A549 (cell line): ENCODE measurements around the gene XRCC6. TPM values are rescaled to one million over a fixed set of nuclear protein-coding genes. Genes with fewer than 3 reads are reported as not detected.
"Not testable (repeated sequence)": the region's sequence is repeated elsewhere in the genome, so short reads cannot be mapped to it uniquely, and the experiment has no call there.

Experiments used
- ATAC-seq, 2 experiments: fragments of 200-7000 bp in 1 of 2; fragments of >200 bp in 1 of 2; cut with Nextera tagmentation in 1 of 2; cut with Tn5 transposase in 1 of 2; 3 replicates each; pipeline versions ENCODE4 v1.8.0 to v1.9.1; 2018 to 2020; ENCODE audit warnings: mild to moderate bottlenecking in 1 of 2, moderate library complexity in 1 of 2
- CTCF ChIA-PET: fragments of 300-600 bp; sonication (Branson Sonifier 250); formaldehyde crosslinking; extraction: SDS; loops from one replicate; lab custom pipeline; 2021; ENCODE audit warnings: antibody characterized with exemption, inconsistent platforms; lab: Yijun Ruan, JAX
- POLR2A ChIA-PET: fragments of 350-600 bp; formaldehyde crosslinking; extraction: SDS; loops from one replicate; lab custom pipeline; 2021; ENCODE audit warnings: antibody characterized with exemption, inconsistent platforms; lab: Yijun Ruan, JAX
- DNase-seq, 2 experiments: peaks; one replicate each; pipeline versions ENCODE4 v3.0.0 to v3.0.0-alpha.2; 2011 to 2016; ENCODE audit warnings: low read depth in 1 of 2, low spot score in 1 of 2
- FAIRE-seq: peaks from 2 replicates; lab custom pipeline; 2011; peaks lifted over from hg19 to GRCh38; lab: Jason Lieb, UNC
- H3K27ac ChIP-seq, 2 experiments: fragments of >200 bp; sonication (Bioruptor Twin); formaldehyde crosslinking; 3 replicates each; pipeline ENCODE4 v1.5.1; 2016 to 2017
- H3K4me1 ChIP-seq: fragments of >200 bp; sonication (Bioruptor Twin); formaldehyde crosslinking; 3 replicates; pipeline ENCODE4 v1.6.1; 2016
- H3K4me2 ChIP-seq: fragments of >200 bp; sonication (Bioruptor Twin); formaldehyde crosslinking; 3 replicates; pipeline ENCODE4 v1.6.1; 2016
- H3K4me3 ChIP-seq: fragments of >200 bp; sonication (Bioruptor Twin); formaldehyde crosslinking; 3 replicates; pipeline ENCODE4 v1.5.1; 2016
- H3K9me3 ChIP-seq: fragments of >200 bp; sonication (Bioruptor Twin); formaldehyde crosslinking; 3 replicates; pipeline ENCODE4 v1.6.1; 2016
- CBX8 ChIP-seq: fragments of 200-600 bp; sonication (generic); IDR thresholded peaks from 2 replicates; pipeline ENCODE4 v1.6.1; 2016
- CHD2 ChIP-seq: fragments of 150-350 bp; IDR thresholded peaks from 2 replicates; pipeline ENCODE4 v1.6.1; 2014; ENCODE audit warnings: low read length; ENCODE audit not compliant: partially characterized antibody
- EHF ChIP-seq: fragments of 250-450 bp; sonication (Bioruptor Pico); IDR thresholded peaks from 2 replicates; pipeline ENCODE4 v1.5.0; 2020; ENCODE audit warnings: mild to moderate bottlenecking
- EHMT2 ChIP-seq: fragments of 200-600 bp; sonication (generic); IDR thresholded peaks from 2 replicates; pipeline ENCODE4 v1.6.1; 2016; ENCODE audit warnings: antibody characterized with exemption, low read depth, mild to moderate bottlenecking, moderate library complexity
- EP300 ChIP-seq, 2 experiments: fragments of >200 bp; sonication (Bioruptor Twin); formaldehyde crosslinking; IDR thresholded peaks; 2 replicates in 1 of 2; 3 replicates in 1 of 2; pipeline ENCODE4 v1.6.1; 2016 to 2017
- ESRRA ChIP-seq: fragments of 150-350 bp; IDR thresholded peaks from 2 replicates; pipeline ENCODE4 v1.6.1; 2014; ENCODE audit warnings: mild to moderate bottlenecking, low read length, borderline replicate concordance
- FOSL2 ChIP-seq, 2 experiments: fragments of 450-650 bp in 1 of 2; fragments of >200 bp in 1 of 2; sonication (Bioruptor Twin) in 1 of 2; formaldehyde crosslinking; IDR thresholded peaks; 2 replicates each; pipeline versions ENCODE4 v1.5.0 to v1.6.1; 2016 to 2020; ENCODE audit warnings: mild to moderate bottlenecking in 1 of 2, moderate library complexity in 1 of 2
- GATA3 ChIP-seq: IDR thresholded peaks from 2 replicates; pipeline ENCODE4 v1.6.1; 2012; ENCODE audit warnings: borderline replicate concordance
- HDAC2 ChIP-seq: fragments of 200-600 bp; sonication (generic); IDR thresholded peaks from 2 replicates; pipeline ENCODE4 v1.6.1; 2016
- HEYL ChIP-seq: fragments of 250-450 bp; sonication (Bioruptor Pico); IDR thresholded peaks from 2 replicates; pipeline ENCODE4 v1.8.0; 2021; ENCODE audit warnings: mild to moderate bottlenecking, moderate library complexity
- HOXB13 ChIP-seq: fragments of 250-450 bp; sonication (Bioruptor Pico); IDR thresholded peaks from 2 replicates; pipeline ENCODE4 v1.5.0; 2020; ENCODE audit warnings: low read depth, mild to moderate bottlenecking, moderate library complexity
- HOXB5 ChIP-seq: fragments of 250-450 bp; sonication (Bioruptor Pico); IDR thresholded peaks from 2 replicates; pipeline ENCODE4 v1.5.0; 2020; ENCODE audit warnings: mild to moderate bottlenecking, moderate library complexity
- JUNB ChIP-seq: fragments of >200 bp; sonication (Bioruptor Twin); formaldehyde crosslinking; IDR thresholded peaks from 2 replicates; pipeline ENCODE4 v1.6.1; 2016
- KDM1A ChIP-seq: fragments of 200-600 bp; sonication (generic); IDR thresholded peaks from 2 replicates; pipeline ENCODE4 v1.6.1; 2016; ENCODE audit warnings: low read depth, mild to moderate bottlenecking
- NR3C1 ChIP-seq: fragments of >200 bp; sonication (Bioruptor Twin); formaldehyde crosslinking; IDR thresholded peaks from 3 replicates; pipeline ENCODE4 v1.6.1; 2017
- POLR2A ChIP-seq: IDR thresholded peaks from 2 replicates; pipeline ENCODE4 v1.6.1; 2012; ENCODE audit warnings: mild to moderate bottlenecking, low read length
- RNF2 ChIP-seq: fragments of 200-600 bp; sonication (generic); IDR thresholded peaks from 2 replicates; pipeline ENCODE4 v1.6.1; 2016; ENCODE audit warnings: low read depth, mild to moderate bottlenecking, antibody characterized with exemption, moderate library complexity, borderline replicate concordance
- SMC3 ChIP-seq: fragments of >200 bp; sonication (Bioruptor Twin); formaldehyde crosslinking; IDR thresholded peaks from 3 replicates; pipeline ENCODE4 v1.6.1; 2018; ENCODE audit warnings: inconsistent platforms
- ZFP36 ChIP-seq: fragments of 450-650 bp; IDR thresholded peaks from 2 replicates; pipeline ENCODE4 v1.6.1; 2014; ENCODE audit warnings: borderline replicate concordance; ENCODE audit not compliant: partially characterized antibody
- WGBS: methylation state at CpG from one replicate; pipeline ENCODE4 v1.1.6; 2017; ENCODE audit errors: missing lambda C conversion rate; 5-methylcytosine and 5-hydroxymethylcytosine counted together
- polyA plus RNA-seq, 4 experiments: library from polyadenylated mRNA; depleted of rRNA in 3 of 4; stranded (reverse); fragments of >200 nt; fragmentation: RNase III in 1 of 4; extraction: RNeasy Plus Mini Kit Qiagen cat#74134 plus additional on column Dnase treatment in 1 of 4; gene quantifications; 2 replicates in 3 of 4; 3 replicates in 1 of 4; pipeline ENCODE4 v1.2.3, GENCODE V29; 2011 to 2017
- TF ChIP-seq, protein P1 (sequence below): IDR thresholded peaks from 2 replicates; pipeline ENCODE4 v1.6.1; 2012
- TF ChIP-seq, protein P2 (sequence below): fragments of 200-600 bp; sonication (generic); IDR thresholded peaks from 2 replicates; pipeline ENCODE4 v1.6.1; 2016; ENCODE audit warnings: antibody characterized with exemption, mild to moderate bottlenecking, moderate library complexity
- TF ChIP-seq, protein P3 (sequence below): fragments of 150-350 bp; IDR thresholded peaks from 2 replicates; pipeline ENCODE4 v1.6.1; 2014; ENCODE audit warnings: low read depth, mild to moderate bottlenecking, low read length

XRCC6 gene
- polyA plus RNA-seq, 2 of the 4 experiments (the other 2 are of a cell fraction): 139 to 556 TPM

DNA sequence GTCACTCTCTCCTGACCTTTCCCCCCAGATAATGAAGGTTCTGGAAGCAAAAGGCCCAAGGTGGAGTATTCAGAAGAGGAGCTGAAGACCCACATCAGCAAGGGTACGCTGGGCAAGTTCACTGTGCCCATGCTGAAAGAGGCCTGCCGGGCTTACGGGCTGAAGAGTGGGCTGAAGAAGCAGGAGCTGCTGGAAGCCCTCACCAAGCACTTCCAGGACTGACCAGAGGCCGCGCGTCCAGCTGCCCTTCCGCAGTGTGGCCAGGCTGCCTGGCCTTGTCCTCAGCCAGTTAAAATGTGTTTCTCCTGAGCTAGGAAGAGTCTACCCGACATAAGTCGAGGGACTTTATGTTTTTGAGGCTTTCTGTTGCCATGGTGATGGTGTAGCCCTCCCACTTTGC lies 42.5 kb downstream of the XRCC6 start:
- H3K4me1 ChIP-seq: peaks cover 13% of the 10 kb centered on the region
- ATAC-seq, H3K9me3 ChIP-seq, DNase-seq, H3K4me3 ChIP-seq, POLR2A ChIA-PET, H3K27ac ChIP-seq, FAIRE-seq, H3K4me2 ChIP-seq: not testable (repeated sequence)
- CTCF ChIA-PET: interaction anchor here (1.0 to 1.7 kb wide), 2 partner anchors 9 to 34 kb away, joined by 4 to 6 read pairs; no protein-coding TSS in a partner anchor
- 77% methylated on average over 5 of the region's 9 CpGs for WGBS

DNA sequence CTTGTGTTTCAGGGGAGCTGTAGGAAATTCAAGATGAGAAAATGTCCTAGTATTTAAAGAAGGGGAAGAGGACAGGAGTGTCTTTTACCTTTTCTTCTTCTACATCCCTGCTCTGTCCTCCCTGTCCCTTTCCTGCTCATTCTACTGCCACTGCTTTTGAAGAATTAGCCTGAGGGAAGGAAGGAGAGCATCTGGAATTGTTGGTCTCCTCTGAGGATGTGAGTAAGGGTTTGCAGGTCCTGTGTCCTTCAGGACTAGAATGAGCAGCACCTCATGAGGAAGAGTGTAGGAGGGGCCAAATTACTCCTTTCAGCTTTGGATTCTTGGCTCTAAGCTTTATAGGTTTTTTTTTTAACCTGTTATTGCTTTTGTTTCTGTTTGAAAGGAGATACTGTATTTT lies 43.4 kb downstream of the XRCC6 start:
- Histone ChIP-seq H3K4me2 (no peak overlapping the region), H3K27ac (no peak overlapping the region), H3K4me3 (no peak overlapping the region), H3K9me3 (no peaks in the 10 kb centered on the region), H3K4me1 (peaks cover 18% of the 10 kb centered on the region)
- no peak for ATAC-seq
- no peak for DNase-seq
- ChIA-PET CTCF (interaction anchor here (1.5 kb wide), 1 partner anchor 282 kb away, joined by 3 read pairs; the partner anchor contains the start of gene CENPM), POLR2A (no interaction called here)
- no peak for TF ChIP-seq NR3C1
- no peak for TF ChIP-seq GATA3
- no peak for TF ChIP-seq CBX8
- no peak for TF ChIP-seq HOXB13 (CRISPR knock-in tag)
- TF ChIP-seq, protein P1, sequence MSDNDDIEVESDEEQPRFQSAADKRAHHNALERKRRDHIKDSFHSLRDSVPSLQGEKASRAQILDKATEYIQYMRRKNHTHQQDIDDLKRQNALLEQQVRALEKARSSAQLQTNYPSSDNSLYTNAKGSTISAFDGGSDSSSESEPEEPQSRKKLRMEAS: no peak
- no peak for TF ChIP-seq HOXB5 (CRISPR knock-in tag)
- TF ChIP-seq HDAC2: no peak
- no peak for TF ChIP-seq ESRRA
- TF ChIP-seq SMC3: no peak
- TF ChIP-seq POLR2A: no peak
- no peak for TF ChIP-seq HEYL (CRISPR knock-in tag)
- TF ChIP-seq CHD2: no peak
- no peak for TF ChIP-seq JUNB
- FAIRE-seq: no peak

DNA sequence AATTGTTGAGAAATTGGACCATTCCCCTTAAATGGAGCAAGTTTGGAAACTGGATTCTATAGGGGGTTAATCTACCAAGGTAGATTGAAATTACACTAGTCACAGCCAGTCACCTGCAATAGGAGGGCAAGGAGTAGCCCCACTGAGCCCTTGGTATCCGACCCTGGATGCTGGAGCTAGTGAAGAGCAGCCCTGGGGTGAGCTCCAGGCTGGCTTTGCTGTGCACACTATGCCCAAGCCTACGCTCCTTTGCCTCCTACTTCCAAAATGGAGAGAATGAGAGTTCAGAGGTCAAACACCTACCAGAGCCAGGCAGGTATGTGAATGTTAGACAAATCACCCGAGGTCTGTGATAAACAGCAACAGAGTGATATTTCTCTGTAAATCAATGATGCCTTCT lies 43.9 kb downstream of the XRCC6 start:
- DNase-seq (no peak), ATAC-seq (no peak), FAIRE-seq (no peak)
- TF ChIP-seq RNF2: no peak
- TF ChIP-seq, protein P2, sequence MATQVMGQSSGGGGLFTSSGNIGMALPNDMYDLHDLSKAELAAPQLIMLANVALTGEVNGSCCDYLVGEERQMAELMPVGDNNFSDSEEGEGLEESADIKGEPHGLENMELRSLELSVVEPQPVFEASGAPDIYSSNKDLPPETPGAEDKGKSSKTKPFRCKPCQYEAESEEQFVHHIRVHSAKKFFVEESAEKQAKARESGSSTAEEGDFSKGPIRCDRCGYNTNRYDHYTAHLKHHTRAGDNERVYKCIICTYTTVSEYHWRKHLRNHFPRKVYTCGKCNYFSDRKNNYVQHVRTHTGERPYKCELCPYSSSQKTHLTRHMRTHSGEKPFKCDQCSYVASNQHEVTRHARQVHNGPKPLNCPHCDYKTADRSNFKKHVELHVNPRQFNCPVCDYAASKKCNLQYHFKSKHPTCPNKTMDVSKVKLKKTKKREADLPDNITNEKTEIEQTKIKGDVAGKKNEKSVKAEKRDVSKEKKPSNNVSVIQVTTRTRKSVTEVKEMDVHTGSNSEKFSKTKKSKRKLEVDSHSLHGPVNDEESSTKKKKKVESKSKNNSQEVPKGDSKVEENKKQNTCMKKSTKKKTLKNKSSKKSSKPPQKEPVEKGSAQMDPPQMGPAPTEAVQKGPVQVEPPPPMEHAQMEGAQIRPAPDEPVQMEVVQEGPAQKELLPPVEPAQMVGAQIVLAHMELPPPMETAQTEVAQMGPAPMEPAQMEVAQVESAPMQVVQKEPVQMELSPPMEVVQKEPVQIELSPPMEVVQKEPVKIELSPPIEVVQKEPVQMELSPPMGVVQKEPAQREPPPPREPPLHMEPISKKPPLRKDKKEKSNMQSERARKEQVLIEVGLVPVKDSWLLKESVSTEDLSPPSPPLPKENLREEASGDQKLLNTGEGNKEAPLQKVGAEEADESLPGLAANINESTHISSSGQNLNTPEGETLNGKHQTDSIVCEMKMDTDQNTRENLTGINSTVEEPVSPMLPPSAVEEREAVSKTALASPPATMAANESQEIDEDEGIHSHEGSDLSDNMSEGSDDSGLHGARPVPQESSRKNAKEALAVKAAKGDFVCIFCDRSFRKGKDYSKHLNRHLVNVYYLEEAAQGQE: no peak
- TF ChIP-seq KDM1A: no peak
- TF ChIP-seq EHF (CRISPR knock-in tag): no peak
- TF ChIP-seq EHMT2: no peak
- TF ChIP-seq SMC3: no peak
- no peak for TF ChIP-seq ZFP36
- no peak for TF ChIP-seq EP300 (IDR thresholded peaks at IDR 0.05)
- TF ChIP-seq FOSL2 (IDR thresholded peaks at IDR 0.05): no peak
- TF ChIP-seq FOSL2 (CRISPR knock-in tag; IDR thresholded peaks at IDR 0.05): no peak
- TF ChIP-seq, protein P3, sequence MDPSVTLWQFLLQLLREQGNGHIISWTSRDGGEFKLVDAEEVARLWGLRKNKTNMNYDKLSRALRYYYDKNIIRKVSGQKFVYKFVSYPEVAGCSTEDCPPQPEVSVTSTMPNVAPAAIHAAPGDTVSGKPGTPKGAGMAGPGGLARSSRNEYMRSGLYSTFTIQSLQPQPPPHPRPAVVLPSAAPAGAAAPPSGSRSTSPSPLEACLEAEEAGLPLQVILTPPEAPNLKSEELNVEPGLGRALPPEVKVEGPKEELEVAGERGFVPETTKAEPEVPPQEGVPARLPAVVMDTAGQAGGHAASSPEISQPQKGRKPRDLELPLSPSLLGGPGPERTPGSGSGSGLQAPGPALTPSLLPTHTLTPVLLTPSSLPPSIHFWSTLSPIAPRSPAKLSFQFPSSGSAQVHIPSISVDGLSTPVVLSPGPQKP: no peak
- TF ChIP-seq HOXB13 (CRISPR knock-in tag): no peak
- WGBS: 91% methylated on average over 3 of the region's 3 CpGs
- no peak overlapping the region for H3K4me3 ChIP-seq
- no peak overlapping the region for H3K4me2 ChIP-seq
- peaks cover 23% of the 10 kb centered on the region for H3K4me1 ChIP-seq
- POLR2A ChIA-PET: interaction anchor here (0.6 kb wide), 1 partner anchor 14 kb away, joined by 6 read pairs; no protein-coding TSS in a partner anchor
- no peak overlapping the region for H3K27ac ChIP-seq
- CTCF ChIA-PET: interaction anchor here (0.9 to 3.1 kb wide), 5 partner anchors 10 to 282 kb away, joined by 3 to 11 read pairs (median 6); partner anchors contain the start of gene CENPM
- no peaks in the 10 kb centered on the region for H3K9me3 ChIP-seq
